ENCODE measurements around the gene ATG7. TPM values are rescaled to one million over a fixed set of nuclear protein-coding genes. Genes with fewer than 3 reads are reported as not detected.
A peak's percentile ranks its signal among the peaks of the same experiment; 100 is the strongest.

The ATG7 gene
- total RNA-seq, 1 experiment from 2014 or later, result 29.3 TPM

- Histone ChIP-seq H3K4me2 (ENCODE audit: low read length) (no peak overlapping the region), H3K9me2 (ENCODE audit: insufficient read depth) (no peaks in the 10 kb centered on the region), H3K36me3 (ENCODE audit: control insufficient read depth in 1 of 2, insufficient read depth in 2 of 2, low read length in 2 of 2) (no peaks in the 10 kb centered on the region), H3K27ac (ENCODE audit: low read depth, low read length) (no peak overlapping the region), H4K20me1 (ENCODE audit: insufficient read depth) (no peaks in the 10 kb centered on the region), H3K4me3 (replicated peaks in 1 of 2; ENCODE audit: low read depth in 1 of 2, low read length in 2 of 2) (no peak overlapping the region), H3K9me3 (ENCODE audit: control insufficient read depth in 1 of 2, insufficient read depth in 1 of 2, low read depth in 1 of 2, low read length in 2 of 2) (no peaks in the 10 kb centered on the region), H3K79me2 (ENCODE audit: insufficient read depth, low read length) (no peaks in the 10 kb centered on the region), H3K27me3 (ENCODE audit: insufficient read depth, low read length) (no peaks in the 10 kb centered on the region), H3K4me1 (ENCODE audit: control insufficient read depth in 1 of 2, insufficient read depth in 2 of 2, low read length in 2 of 2) (peaks cover 14 to 16% of the 10 kb centered on the region in 2 experiments), H2AFZ (ENCODE audit: low read depth, low read length, poor library complexity, severe bottlenecking) (no peak overlapping the region), H3K9ac (ENCODE audit: low read length) (no peak overlapping the region)
- ATAC-seq (no peak), DNase-seq (ENCODE audit: low read depth, low spot score) (no peak)
- ChIA-PET RAD21 (ENCODE audit: low non-redundant PET in 1 of 2, low total read pairs in 2 of 2, uncharacterized antibody in 2 of 2, unreplicated experiment in 2 of 2) (no interaction called here), CTCF (no interaction called here), POLR2A (no interaction called here)
- intact Hi-C loops (cut with micrococcal nuclease), result no loop called here
- no TSS peak for BruUV-seq (replicated peaks)
- TF ChIP-seq EZH2 (IDR thresholded peaks at IDR 0.05) (no peak), ZNF274 (IDR thresholded peaks at IDR 0.05; ENCODE audit: low read depth, low read length) (no peak), POLR2A (IDR thresholded peaks at IDR 0.05; ENCODE audit: borderline replicate concordance, extremely low read depth, insufficient read depth, insufficient read length) (no peak), SRF (IDR thresholded peaks at IDR 0.05; ENCODE audit: low read depth) (no peak), SIN3A (IDR thresholded peaks at IDR 0.05; ENCODE audit: low read depth) (no peak)
Observed at GRCh38 chr3:11495948-11496557, 223.9 kb downstream of the ATG7 start.

GRCh38 chr3:11498177-11498576, 226.0 kb downstream of the ATG7 start:
- Histone ChIP-seq H3K9me2 (ENCODE audit: insufficient read depth) (no peaks in the 10 kb centered on the region), H4K20me1 (ENCODE audit: insufficient read depth) (no peaks in the 10 kb centered on the region), H3K79me2 (ENCODE audit: insufficient read depth, low read length) (no peaks in the 10 kb centered on the region), H3K27me3 (ENCODE audit: insufficient read depth, low read length) (no peaks in the 10 kb centered on the region), H3K9ac (ENCODE audit: low read length) (no peak overlapping the region), H3K4me1 (ENCODE audit: control insufficient read depth in 1 of 2, insufficient read depth in 2 of 2, low read length in 2 of 2) (peaks cover 14 to 16% of the 10 kb centered on the region in 2 experiments), H3K36me3 (ENCODE audit: control insufficient read depth in 1 of 2, insufficient read depth in 2 of 2, low read length in 2 of 2) (no peaks in the 10 kb centered on the region), H3K27ac (ENCODE audit: low read depth, low read length) (0 out of 2 replicates have a peak overlapping the region, but pooled peaks have one; percentile 8), H3K4me2 (ENCODE audit: low read length) (peak overlapping the region; percentile 43), H3K9me3 (ENCODE audit: control insufficient read depth in 1 of 2, insufficient read depth in 1 of 2, low read depth in 1 of 2, low read length in 2 of 2) (no peaks in the 10 kb centered on the region), H3K4me3 (replicated peaks in 1 of 2; ENCODE audit: low read depth in 1 of 2, low read length in 2 of 2) (no peak overlapping the region), H2AFZ (ENCODE audit: low read depth, low read length, poor library complexity, severe bottlenecking) (no peak overlapping the region)
- ChIA-PET POLR2A (no interaction called here), RAD21 (ENCODE audit: low non-redundant PET in 1 of 2, low total read pairs in 2 of 2, uncharacterized antibody in 2 of 2, unreplicated experiment in 2 of 2) (no interaction called here), CTCF (no interaction called here)
- intact Hi-C loops (cut with micrococcal nuclease), result no loop called here
- TF ChIP-seq YY1 (IDR thresholded peaks at IDR 0.05; ENCODE audit: extremely low read depth, insufficient replicate concordance, low read depth, low read length), result no peak
- TF ChIP-seq POLR2AphosphoS5 (IDR thresholded peaks at IDR 0.05; ENCODE audit: low read depth, low read length), result no peak
- BruUV-seq (replicated peaks), result no TSS peak
- ATAC-seq, result no peak
- DNase-seq (ENCODE audit: low read depth, low spot score), result no peak

Data from HCT116 (cell line).